Glomerular endothelial cell (primary cell): ENCODE measurements around the gene CMTM6. TPM values are rescaled to one million over a fixed set of nuclear protein-coding genes. Genes with fewer than 3 reads are reported as not detected.
"Not testable (repeated sequence)": the region's sequence is repeated elsewhere in the genome, so short reads cannot be mapped to it uniquely, and the experiment has no call there.

Experiments
- DNase-seq: peaks from one replicate; pipeline ENCODE4 v3.0.0-alpha.2; 2011; ENCODE audit warnings: low read depth, low spot score; ENCODE audit errors: extremely low read depth
- total RNA-seq: library from RNA; depleted of rRNA; stranded (reverse); fragments of >200 nt; gene quantifications from 2 replicates; pipeline ENCODE4 v1.2.3, GENCODE V29; 2015

Gene CMTM6
- 74.5 and 108 TPM in 2 replicates for total RNA-seq

GRCh38 chr3:32502118-32502945 is at the start of gene CMTM6:
Gene CMTM6, minus strand, starts transcription at chr3:32502852. Its CDS starts 107 bp downstream, at chr3:32502745.
- DNase-seq = no peak

GRCh38 chr3:32552013-32552412 is 49.4 kb upstream of the CMTM6 start:
- no peak for DNase-seq

- no peak for DNase-seq
Measured at GRCh38 chr3:32551496-32551895, 48.8 kb upstream of the CMTM6 start.

GRCh38 chr3:32551087-32551486 is 48.4 kb upstream of the CMTM6 start:
- no peak for DNase-seq

GRCh38 chr3:32545305-32545704 is 42.7 kb upstream of the CMTM6 start:
- no peak for DNase-seq

GRCh38 chr3:32544894-32545293 is 42.2 kb upstream of the CMTM6 start:
- DNase-seq = no peak

GRCh38 chr3:32542807-32543206 is 40.2 kb upstream of the CMTM6 start:
- no peak for DNase-seq

- no peak for DNase-seq
Measured at GRCh38 chr3:32540899-32541298, 38.2 kb upstream of the CMTM6 start.

- DNase-seq = no peak
Measured at GRCh38 chr3:32532434-32532833, 29.8 kb upstream of the CMTM6 start.

- no peak for DNase-seq
Measured at GRCh38 chr3:32531010-32531647, 28.5 kb upstream of the CMTM6 start.

GRCh38 chr3:32525720-32526119 is 23.1 kb upstream of the CMTM6 start:
- DNase-seq = no peak

GRCh38 chr3:32522682-32523081 is 20.0 kb upstream of the CMTM6 start:
- no peak for DNase-seq

GRCh38 chr3:32518921-32519320 is 16.3 kb upstream of the CMTM6 start:
- not testable (repeated sequence) for DNase-seq

GRCh38 chr3:32516751-32517150 is 14.1 kb upstream of the CMTM6 start:
- not testable (repeated sequence) for DNase-seq

- DNase-seq = no peak
Measured at GRCh38 chr3:32511005-32511404, 8.4 kb upstream of the CMTM6 start.

- DNase-seq = no peak
Measured at GRCh38 chr3:32510075-32510724, 7.5 kb upstream of the CMTM6 start.

- no peak for DNase-seq
Measured at GRCh38 chr3:32508711-32509110, 6.1 kb upstream of the CMTM6 start.

- DNase-seq = no peak
Measured at GRCh38 chr3:32506466-32506865, 3.8 kb upstream of the CMTM6 start.

GRCh38 chr3:32502946-32503286 is 264 bp upstream of the CMTM6 start:
- DNase-seq = no peak

- DNase-seq = no peak
Measured at GRCh38 chr3:32501783-32502117, 902 bp downstream of the CMTM6 start.

- no peak for DNase-seq
Measured at GRCh38 chr3:32500880-32501782, 1.5 kb downstream of the CMTM6 start.
